A673 (cell line): ENCODE measurements around the gene SLC66A3.

Source experiments
- EZH2 ChIP-seq: fragments of 200-600 bp; sonication (generic); IDR thresholded peaks from 2 replicates; pipeline ENCODE4 v1.6.1; 2017; ENCODE audit warnings: borderline replicate concordance, low read depth, mild to moderate bottlenecking, mixed read lengths, antibody characterized with exemption, low read length; ENCODE audit not compliant: poor library complexity, severe bottlenecking
- TF ChIP-seq, protein P1 (sequence below): fragments of 300-800, 200-600 bp; sonication (generic); conservative IDR thresholded peaks from 2 replicates; pipeline ENCODE4 v1.5.1; 2017; ENCODE audit warnings: low read depth, mild to moderate bottlenecking, antibody characterized with exemption, low read length, moderate library complexity, mixed read lengths

DNA sequence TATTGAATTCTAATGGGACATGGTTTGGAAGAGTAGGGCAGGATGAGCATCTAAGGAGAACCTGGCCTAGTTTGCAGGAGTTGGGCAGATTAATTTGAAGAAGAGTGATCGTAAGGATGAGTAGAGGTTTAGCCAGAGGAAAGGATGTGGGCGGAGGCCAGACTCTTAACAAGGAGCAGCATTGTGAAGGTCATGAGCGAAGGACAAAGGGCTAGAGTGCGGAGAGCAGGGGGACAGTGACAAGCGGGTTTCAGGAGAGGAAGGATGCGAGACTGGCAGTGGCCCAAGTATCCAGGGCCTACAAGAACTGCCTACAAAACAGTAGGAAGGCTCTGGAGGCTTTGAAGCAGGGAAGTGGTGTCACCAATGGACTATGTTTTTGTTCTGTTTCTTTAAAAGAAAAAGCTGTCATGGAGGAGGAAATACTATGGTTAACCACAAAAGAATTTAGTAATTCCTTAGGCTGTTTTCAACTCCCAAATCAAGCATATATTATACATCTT lies 20.1 kb downstream of the SLC66A3 start:
- TF ChIP-seq, protein P1, sequence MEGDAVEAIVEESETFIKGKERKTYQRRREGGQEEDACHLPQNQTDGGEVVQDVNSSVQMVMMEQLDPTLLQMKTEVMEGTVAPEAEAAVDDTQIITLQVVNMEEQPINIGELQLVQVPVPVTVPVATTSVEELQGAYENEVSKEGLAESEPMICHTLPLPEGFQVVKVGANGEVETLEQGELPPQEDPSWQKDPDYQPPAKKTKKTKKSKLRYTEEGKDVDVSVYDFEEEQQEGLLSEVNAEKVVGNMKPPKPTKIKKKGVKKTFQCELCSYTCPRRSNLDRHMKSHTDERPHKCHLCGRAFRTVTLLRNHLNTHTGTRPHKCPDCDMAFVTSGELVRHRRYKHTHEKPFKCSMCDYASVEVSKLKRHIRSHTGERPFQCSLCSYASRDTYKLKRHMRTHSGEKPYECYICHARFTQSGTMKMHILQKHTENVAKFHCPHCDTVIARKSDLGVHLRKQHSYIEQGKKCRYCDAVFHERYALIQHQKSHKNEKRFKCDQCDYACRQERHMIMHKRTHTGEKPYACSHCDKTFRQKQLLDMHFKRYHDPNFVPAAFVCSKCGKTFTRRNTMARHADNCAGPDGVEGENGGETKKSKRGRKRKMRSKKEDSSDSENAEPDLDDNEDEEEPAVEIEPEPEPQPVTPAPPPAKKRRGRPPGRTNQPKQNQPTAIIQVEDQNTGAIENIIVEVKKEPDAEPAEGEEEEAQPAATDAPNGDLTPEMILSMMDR, result no peak
- TF ChIP-seq EZH2, result no peak
